Effector memory CD8-positive, alpha-beta T cell (primary cell): ENCODE data around the gene SLC13A2.

Experiments
- ATAC-seq: fragments of 150-1000 bp; cut with Tn5 transposase; replicated peaks from 2 replicates; pipeline ENCODE4 v1.10.0; 2021; ENCODE audit warnings: mild to moderate bottlenecking, moderate library complexity
- DNase-seq, 3 experiments: peaks; one replicate each; pipeline ENCODE4 v3.0.0; 2021
- H3K27ac Mint-ChIP-seq, 2 donors: one replicate each; pipeline ENCODE4 v1.8.0; 2022; ENCODE audit warnings: mild to moderate bottlenecking in 2 of 2, mixed read lengths in 2 of 2, moderate library complexity in 2 of 2
- H3K27me3 Mint-ChIP-seq, 2 donors: one replicate each; pipeline ENCODE4 v1.8.0; 2022; ENCODE audit warnings: mixed read lengths in 2 of 2
- H3K36me3 Mint-ChIP-seq: one replicate; pipeline ENCODE4 v1.8.0; 2022; ENCODE audit warnings: mild to moderate bottlenecking, moderate library complexity, mixed read lengths; ENCODE audit not compliant: insufficient read depth
- H3K4me1 Mint-ChIP-seq, 2 donors: one replicate each; pipeline ENCODE4 v1.8.0; 2022; ENCODE audit warnings: low read depth in 2 of 2, mixed read lengths in 2 of 2
- H3K4me3 Mint-ChIP-seq, 2 donors: one replicate each; pipeline ENCODE4 v1.8.0; 2022; ENCODE audit warnings: mild to moderate bottlenecking in 2 of 2, mixed read lengths in 2 of 2, moderate library complexity in 2 of 2
- H3K9me3 Mint-ChIP-seq, 2 donors: one replicate each; pipeline ENCODE4 v1.8.0; 2022; ENCODE audit warnings: mixed read lengths in 2 of 2

SLC13A2 gene

DNA sequence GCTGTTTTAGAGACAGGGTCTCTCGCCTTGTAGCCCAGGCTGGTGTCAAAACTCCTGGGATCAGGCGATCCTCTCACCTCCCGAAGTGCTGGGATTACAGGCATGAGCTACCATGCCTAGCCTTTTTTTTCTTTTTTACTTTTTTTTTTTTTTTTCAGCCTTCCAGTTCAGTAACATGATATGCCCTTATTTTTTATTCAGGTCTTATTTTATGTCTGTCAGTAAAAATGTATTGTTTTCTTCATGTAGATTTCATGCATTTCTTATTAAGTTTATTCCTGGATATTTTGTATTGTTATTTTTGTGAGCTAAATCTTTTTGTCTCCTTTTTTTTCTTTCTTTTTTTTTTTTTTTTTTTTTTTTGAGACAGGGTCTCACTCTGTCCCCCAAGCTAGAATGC lies 30.0 kb downstream of the SLC13A2 start:
- Mint-ChIP-seq H3K27ac (no peak overlapping the region), H3K36me3 (no peaks in the 10 kb centered on the region), H3K4me1 (no peaks in the 10 kb centered on the region), H3K4me3 (no peak overlapping the region), H3K27me3 (peaks cover 32 to 43% of the 10 kb centered on the region in 2 donors), H3K9me3 (no peaks in the 10 kb centered on the region)
- DNase-seq (no peak), ATAC-seq (no peak)

DNA sequence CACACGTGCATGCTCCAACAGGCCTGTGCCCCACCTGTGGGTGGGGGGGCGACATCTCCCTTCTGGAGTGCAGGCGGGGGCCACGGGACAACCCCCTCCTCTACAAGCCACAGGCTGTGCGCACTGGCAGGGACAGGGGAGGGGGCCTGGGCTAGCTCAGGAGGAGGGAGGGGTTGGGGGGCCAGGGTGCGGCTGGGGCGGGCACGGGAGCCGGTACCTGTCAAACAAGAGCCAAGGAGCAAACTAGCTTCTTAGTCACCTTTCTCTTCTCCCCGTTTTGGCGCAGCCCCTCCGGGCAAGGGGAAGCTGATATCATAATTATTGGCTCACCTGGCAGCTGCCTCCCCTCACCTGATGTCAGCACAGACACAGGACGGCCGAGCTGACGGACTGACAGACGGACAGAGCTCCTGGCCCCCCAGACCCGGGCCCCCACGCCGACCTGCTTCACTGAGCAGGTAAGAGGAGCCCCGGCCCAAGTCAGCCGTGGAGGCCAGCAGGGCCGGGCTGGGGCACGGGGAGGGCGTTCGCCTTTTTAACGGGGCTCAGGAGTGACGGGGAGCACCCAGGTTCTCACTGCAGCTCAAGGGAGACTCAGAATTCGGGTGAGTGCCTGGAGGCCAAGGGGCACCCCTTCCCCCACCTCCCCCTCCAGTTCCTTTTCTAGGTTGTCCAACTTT lies 32.7 kb downstream of the SLC13A2 start, which contains the start of gene FOXN1:
Gene FOXN1, plus strand, starts transcription at position 363 of the 680 bp plus-strand sequence. CDS start 17,622 bp downstream, outside the sequence.
- Mint-ChIP-seq H3K4me3 (no peak within 1 kb of the TSS), H3K36me3 (peaks cover 3% of the 10 kb centered on the region), H3K9me3 (no peaks in the 10 kb centered on the region), H3K27ac (no peak within 1 kb of the TSS), H3K27me3 (peaks cover 57 to 70% of the 10 kb centered on the region in 2 donors), H3K4me1 (no peaks in the 10 kb centered on the region)
- DNase-seq (no peak), ATAC-seq (no peak)

DNA sequence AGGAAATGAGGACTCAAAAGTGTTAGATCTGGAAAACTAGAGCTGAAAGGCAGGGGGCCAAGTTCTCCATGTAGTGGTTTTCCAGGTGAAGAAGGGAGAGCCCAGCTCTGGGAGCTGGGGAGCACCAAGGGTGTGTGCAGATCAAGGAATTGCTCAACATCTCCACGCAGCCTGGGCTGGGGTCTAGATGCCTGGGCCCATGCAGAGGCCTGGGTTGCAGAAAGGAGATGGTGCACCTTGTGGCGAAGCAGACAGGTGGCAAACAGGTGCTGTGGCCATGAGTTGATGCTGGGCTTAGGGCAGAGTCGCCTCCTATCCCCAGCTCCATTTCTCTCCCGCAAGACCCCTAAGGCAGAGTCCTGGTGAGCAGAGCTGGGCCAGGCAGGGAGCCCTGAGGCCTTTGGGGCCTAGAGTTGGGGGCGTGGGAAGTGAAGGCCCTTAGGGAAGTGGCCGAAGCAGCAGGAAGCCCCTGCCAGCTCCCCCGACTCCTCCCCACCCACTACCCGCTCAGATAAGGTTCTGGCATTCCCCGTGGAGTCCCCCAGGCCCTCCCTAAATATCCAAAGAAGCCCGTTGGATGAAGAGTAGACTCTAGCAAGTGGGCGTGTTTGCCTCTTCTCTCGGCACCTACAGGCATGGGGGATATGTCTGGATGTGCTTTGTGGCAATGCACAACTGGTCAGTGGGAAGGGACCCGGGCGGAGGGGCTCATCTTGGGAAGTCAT lies 33.5 kb downstream of the SLC13A2 start:
- Mint-ChIP-seq H3K4me1 (no peaks in the 10 kb centered on the region), H3K9me3 (no peaks in the 10 kb centered on the region), H3K27ac (no peak overlapping the region), H3K27me3 (peaks cover 57 to 78% of the 10 kb centered on the region in 2 donors), H3K4me3 (no peak overlapping the region), H3K36me3 (peaks cover 3% of the 10 kb centered on the region)
- DNase-seq (no peak), ATAC-seq (no peak)

DNA sequence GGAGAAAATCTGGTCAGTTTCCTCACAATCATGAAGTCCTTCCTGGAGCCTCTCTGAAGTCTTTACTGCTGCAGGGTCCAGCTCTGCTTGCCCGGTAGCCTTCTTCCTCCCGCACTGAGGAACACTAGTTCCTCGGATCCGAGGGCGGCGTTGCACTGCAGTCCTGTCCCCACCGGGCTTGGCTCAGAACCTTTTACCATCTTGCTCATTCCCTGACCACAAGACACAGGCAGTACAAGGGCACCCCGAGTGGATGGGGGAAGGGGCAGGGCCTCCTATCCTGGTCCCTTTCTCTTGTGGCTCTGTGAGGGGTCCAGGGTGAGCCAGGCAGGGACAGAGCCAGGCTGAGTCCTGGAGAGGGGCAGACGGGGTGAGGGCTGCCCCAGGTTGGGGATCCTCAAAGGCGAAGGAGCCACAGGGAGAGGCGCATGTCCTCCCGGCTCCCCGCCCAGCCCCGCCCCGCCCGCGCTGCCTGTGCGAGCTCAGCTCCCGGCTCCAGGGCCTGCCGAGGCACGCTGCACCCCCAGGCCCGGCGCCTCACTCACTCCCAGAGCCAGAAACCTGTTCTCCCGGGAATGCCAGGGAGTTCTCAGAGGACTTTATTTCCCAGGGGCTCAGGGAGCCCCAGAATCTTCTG lies 34.2 kb downstream of the SLC13A2 start:
- H3K9me3 Mint-ChIP-seq = no peaks in the 10 kb centered on the region
- H3K4me3 Mint-ChIP-seq = no peak overlapping the region
- ATAC-seq = no peak
- peaks cover 3% of the 10 kb centered on the region for H3K36me3 Mint-ChIP-seq
- no peak overlapping the region for H3K27ac Mint-ChIP-seq
- no peaks in the 10 kb centered on the region for H3K4me1 Mint-ChIP-seq
- DNase-seq = no peak
- H3K27me3 Mint-ChIP-seq = peaks cover 63 to 85% of the 10 kb centered on the region in 2 donors

DNA sequence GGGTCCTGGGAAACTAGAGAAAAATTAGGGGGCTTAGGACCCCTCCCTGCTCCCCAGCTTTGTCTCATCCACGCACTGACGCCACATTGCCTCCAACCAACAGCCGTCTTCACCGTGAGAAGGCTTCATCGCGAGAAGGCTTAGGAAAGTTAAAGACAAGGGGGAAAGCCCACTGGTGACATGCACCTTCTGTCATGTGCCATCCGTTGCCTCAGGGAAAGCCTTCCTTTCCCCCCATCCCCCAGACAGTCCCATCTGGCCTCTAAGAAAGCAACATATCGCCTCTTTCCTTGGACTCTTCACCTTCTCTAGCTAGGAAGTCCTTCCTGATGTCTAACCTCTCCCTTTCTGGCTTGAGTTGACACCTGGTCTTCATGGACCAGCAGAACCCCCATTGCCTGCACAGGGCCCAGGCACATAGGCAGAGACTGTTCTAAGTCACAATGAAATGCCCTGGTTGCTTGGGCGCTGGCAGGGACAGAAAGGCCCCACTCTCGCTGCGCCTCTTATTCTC lies 34.8 kb downstream of the SLC13A2 start:
- ATAC-seq = no peak
- H3K36me3 Mint-ChIP-seq = peaks cover 3% of the 10 kb centered on the region

DNA sequence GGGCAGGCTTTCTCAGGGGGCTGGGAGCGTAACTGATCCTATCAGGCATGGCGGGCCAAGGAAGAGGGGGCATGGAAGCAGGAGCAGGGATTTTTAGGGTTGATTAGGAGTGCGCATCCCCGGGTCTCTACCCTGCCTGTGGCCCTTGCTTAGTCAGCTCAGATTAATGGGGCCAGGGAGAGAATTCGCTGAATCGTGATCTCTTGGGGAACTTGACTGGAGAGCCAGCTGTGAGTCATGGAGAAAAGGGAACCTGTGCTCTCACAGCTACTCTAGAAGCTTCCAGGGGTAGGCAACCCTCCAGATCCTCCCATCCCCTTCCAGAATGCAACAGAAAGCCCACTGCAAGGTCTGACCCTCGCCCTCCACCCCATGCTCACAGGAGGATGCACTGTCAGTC lies 36.3 kb downstream of the SLC13A2 start:
- Mint-ChIP-seq H3K4me1 (no peaks in the 10 kb centered on the region), H3K4me3 (no peak overlapping the region), H3K27me3 (peaks cover 67 to 93% of the 10 kb centered on the region in 2 donors), H3K9me3 (no peaks in the 10 kb centered on the region), H3K27ac (no peak overlapping the region), H3K36me3 (peaks cover 3% of the 10 kb centered on the region)
- no peak for DNase-seq
- ATAC-seq = no peak

More for the DNA sequence above, 34.8 kb downstream of the SLC13A2 start:
- Mint-ChIP-seq H3K4me3 (no peak overlapping the region), H3K4me1 (no peaks in the 10 kb centered on the region), H3K27me3 (peaks cover 67 to 91% of the 10 kb centered on the region in 2 donors), H3K27ac (no peak overlapping the region), H3K9me3 (no peaks in the 10 kb centered on the region)
- no peak for DNase-seq

DNA sequence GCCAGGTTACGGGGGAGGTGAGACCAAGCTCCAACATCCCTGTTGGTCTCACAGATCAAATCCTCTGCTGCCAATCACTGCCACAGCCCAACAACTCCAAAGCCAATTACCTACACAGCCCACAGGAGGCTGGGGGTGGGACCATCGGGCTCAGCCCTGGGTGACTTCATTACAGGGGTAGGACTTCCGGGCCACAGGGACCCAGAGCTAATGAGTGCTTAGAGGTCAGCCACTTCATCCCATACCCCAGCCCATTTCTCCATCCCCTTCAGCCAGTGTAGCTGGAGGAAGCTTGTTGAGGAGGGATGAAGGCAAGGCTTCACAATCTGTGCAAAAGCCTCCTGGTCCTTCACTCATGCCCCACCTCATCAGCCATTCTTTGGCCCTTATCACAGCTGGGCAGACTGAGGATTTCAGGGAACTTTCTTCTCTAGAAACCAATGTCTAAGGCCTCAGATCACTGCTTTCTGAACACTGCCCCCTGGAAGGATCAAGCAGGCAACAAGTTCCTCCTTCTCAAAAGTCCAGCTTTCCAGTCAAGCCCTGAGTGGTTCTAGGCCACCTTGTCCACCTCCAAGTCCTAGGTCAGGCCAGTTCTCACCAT lies 38.5 kb downstream of the SLC13A2 start:
- Mint-ChIP-seq H3K9me3 (no peaks in the 10 kb centered on the region), H3K4me3 (no peak overlapping the region), H3K27me3 (peaks cover 52 to 72% of the 10 kb centered on the region in 2 donors), H3K27ac (no peak overlapping the region), H3K36me3 (peaks cover 6% of the 10 kb centered on the region), H3K4me1 (no peaks in the 10 kb centered on the region)
- ATAC-seq (no peak), DNase-seq (no peak)

DNA sequence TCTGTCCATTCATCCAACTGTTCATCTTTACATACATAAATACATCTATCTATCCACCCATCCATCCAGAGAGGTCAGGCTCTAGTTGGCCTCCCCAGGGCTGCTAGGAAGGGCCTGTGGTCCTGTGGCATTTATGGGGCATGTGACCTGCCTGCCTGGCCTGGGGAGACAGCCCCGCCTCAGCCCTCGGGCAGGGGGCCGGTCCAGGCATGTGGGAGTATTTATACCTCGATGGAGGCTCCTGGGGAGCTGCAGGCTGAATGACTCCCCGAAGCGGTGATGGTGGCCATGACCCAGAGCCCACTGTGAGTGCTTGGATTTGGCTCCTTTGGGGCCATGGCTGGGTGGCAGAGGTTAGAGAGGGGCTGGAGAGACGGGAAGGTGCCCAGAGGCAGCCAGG lies 40.0 kb downstream of the SLC13A2 start:
- H3K27ac Mint-ChIP-seq = no peak overlapping the region
- H3K36me3 Mint-ChIP-seq = peaks cover 9% of the 10 kb centered on the region
- H3K9me3 Mint-ChIP-seq = no peaks in the 10 kb centered on the region
- DNase-seq (no peak), ATAC-seq (no peak)
- no peak overlapping the region for H3K4me3 Mint-ChIP-seq
- H3K27me3 Mint-ChIP-seq = peaks cover 42 to 57% of the 10 kb centered on the region in 2 donors
- H3K4me1 Mint-ChIP-seq = no peaks in the 10 kb centered on the region

DNA sequence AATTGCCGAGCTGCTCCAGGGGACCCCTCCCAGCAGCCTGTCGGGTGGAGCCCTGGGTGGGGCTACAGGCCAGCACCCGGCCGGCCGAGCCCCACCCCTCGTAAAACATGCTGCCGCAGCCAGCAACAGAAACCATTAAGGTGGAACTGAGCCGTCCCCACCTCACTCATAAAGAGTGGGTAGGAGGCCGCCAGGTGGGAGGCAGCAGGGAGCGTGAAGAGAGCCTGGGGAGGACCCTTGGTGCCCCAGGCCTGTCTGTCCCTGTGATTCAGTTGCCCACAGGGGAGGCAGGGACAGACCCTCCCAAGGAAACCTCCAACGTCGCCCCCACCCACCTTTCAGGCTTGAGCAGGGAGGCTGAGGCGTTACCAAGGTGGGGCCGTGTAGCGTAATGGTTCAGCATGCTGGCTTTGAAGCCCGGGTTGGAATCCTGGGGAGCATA lies 41.1 kb downstream of the SLC13A2 start:
- Mint-ChIP-seq H3K27me3 (peaks cover 35 to 52% of the 10 kb centered on the region in 2 donors), H3K4me3 (no peak overlapping the region), H3K36me3 (peaks cover 10% of the 10 kb centered on the region), H3K9me3 (no peaks in the 10 kb centered on the region), H3K4me1 (no peaks in the 10 kb centered on the region), H3K27ac (no peak overlapping the region)
- no peak for ATAC-seq
- no peak for DNase-seq

DNA sequence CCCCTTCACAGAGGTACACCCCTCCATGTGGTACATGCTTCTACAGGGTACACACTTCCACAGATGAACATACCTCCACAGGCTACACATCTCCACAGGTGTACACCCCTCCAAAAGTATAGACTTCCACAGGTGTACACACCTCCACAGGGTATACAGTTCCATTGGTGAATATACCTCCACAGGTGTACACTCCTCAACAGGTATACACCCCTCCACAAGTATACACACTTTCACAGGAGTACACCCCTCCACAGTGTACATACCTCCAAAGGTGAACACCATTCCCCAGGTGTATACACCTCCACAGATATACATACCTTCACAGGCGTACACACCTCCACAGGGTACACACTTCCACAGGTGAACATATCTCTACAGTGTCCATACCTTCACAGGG lies 42.1 kb downstream of the SLC13A2 start:
- ATAC-seq (no peak), DNase-seq (no peak)
- Mint-ChIP-seq H3K27ac (no peak overlapping the region), H3K4me1 (no peaks in the 10 kb centered on the region), H3K27me3 (peaks cover 26 to 43% of the 10 kb centered on the region in 2 donors), H3K9me3 (no peaks in the 10 kb centered on the region), H3K36me3 (peaks cover 8% of the 10 kb centered on the region), H3K4me3 (no peak overlapping the region)

DNA sequence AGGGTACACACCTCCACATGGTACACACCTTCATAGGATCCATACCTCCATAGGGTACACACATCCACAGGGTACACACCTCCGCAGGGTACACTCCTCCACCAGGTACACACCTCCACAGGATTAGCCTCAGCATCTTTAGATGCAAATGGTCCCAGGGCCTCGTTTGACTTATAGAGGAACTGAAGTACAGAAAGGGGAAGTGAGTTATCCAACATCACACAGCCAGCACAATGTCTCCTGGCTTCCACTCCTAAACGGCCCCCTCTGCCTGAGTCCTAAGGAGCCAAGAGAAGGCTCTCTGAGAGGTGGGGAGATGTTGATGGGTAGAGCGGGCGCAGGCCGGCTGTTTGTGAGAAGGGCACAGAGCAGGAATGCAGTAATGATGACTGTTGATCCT lies 44.7 kb downstream of the SLC13A2 start:
- Mint-ChIP-seq H3K27me3 (peaks cover 14 to 16% of the 10 kb centered on the region in 2 donors), H3K27ac (no peak overlapping the region), H3K4me1 (no peaks in the 10 kb centered on the region), H3K36me3 (peaks cover 7% of the 10 kb centered on the region), H3K9me3 (no peaks in the 10 kb centered on the region), H3K4me3 (no peak overlapping the region)
- no peak for ATAC-seq
- DNase-seq = no peak

DNA sequence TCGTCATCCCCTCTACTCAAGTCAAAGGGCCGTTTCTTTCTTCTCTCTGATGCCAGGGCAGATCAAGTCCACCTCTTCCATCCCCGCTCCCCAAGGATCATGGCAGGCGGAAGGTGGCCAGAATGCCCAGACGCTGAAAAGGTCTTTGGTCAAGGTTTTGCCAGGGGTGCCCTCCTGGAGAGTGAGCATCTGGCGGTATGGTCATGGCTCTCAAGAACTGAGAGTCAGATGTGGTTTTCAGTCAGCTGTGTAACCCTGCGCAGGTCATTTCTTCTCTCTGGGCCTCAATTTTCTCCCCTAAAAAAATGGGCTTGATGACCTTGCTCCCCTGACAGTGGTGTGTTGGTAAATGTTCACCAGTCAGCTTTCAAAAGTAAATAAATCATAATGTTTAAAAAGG lies 45.1 kb downstream of the SLC13A2 start:
- Mint-ChIP-seq H3K9me3 (no peaks in the 10 kb centered on the region), H3K4me1 (no peaks in the 10 kb centered on the region)

DNA sequence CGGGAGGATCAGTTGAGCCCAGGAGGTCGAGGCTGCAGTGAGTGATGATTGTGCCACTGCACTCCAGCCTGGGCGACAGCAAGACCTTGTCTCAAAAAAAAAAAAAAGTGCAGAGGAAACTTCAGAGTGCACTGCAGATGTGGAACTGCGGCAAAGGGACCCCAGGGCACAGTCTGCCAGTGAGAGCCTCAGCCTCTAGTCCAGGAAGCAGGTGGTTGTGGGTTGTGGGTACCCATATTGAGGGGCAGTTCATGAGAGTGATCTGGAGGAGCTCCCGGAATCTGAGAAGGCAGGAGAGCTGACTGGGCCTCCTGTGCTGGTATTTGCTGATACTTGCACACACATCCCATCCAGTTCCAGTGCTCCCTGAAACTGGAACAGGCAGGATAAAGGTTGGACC lies 45.8 kb downstream of the SLC13A2 start:
- H3K36me3 Mint-ChIP-seq = peaks cover 7% of the 10 kb centered on the region
- no peak for DNase-seq
- H3K4me3 Mint-ChIP-seq = no peak overlapping the region
- H3K27me3 Mint-ChIP-seq = peaks cover 4 to 6% of the 10 kb centered on the region in 2 donors
- no peaks in the 10 kb centered on the region for H3K4me1 Mint-ChIP-seq
- no peak for ATAC-seq
- H3K9me3 Mint-ChIP-seq = no peaks in the 10 kb centered on the region
- H3K27ac Mint-ChIP-seq = no peak overlapping the region

More for the DNA sequence above, 45.1 kb downstream of the SLC13A2 start:
- Mint-ChIP-seq H3K27ac (no peak overlapping the region), H3K27me3 (peaks cover 9 to 12% of the 10 kb centered on the region in 2 donors), H3K36me3 (peaks cover 7% of the 10 kb centered on the region), H3K4me3 (no peak overlapping the region)
- ATAC-seq (no peak), DNase-seq (no peak)
